Neural progenitor cell (in vitro differentiated cells): ENCODE data around the gene MAP2. TPM values are rescaled to one million over a fixed set of nuclear protein-coding genes. Genes with fewer than 3 reads are reported as not detected.

Source experiments
- DNase-seq: peaks from one replicate; pipeline ENCODE4 v3.0.0-alpha.2; 2016; ENCODE audit warnings: low spot score
- H2AFZ ChIP-seq: fragments of 200-600 bp; sonication (generic); replicated peaks from 2 replicates; pipeline ENCODE4 v1.6.1; 2016; ENCODE audit warnings: antibody characterized with exemption
- H3F3A ChIP-seq: fragments of 200-600 bp; sonication (generic); 2 replicates; pipeline ENCODE4 v1.6.1; 2016; ENCODE audit warnings: antibody characterized with exemption, low read depth
- H3K27ac ChIP-seq: fragments of 200-600 bp; sonication (generic); 2 replicates; pipeline ENCODE4 v1.5.1; 2016; ENCODE audit warnings: mild to moderate bottlenecking
- H3K27me3 ChIP-seq: fragments of 200-600 bp; sonication (generic); 2 replicates; pipeline ENCODE4 v1.6.1; 2016; ENCODE audit warnings: mild to moderate bottlenecking, moderate library complexity
- H3K36me3 ChIP-seq: fragments of 200-600 bp; sonication (generic); 2 replicates; pipeline ENCODE4 v1.5.1; 2016
- H3K4me1 ChIP-seq: fragments of 200-600 bp; sonication (generic); 2 replicates; pipeline ENCODE4 v1.6.1; 2016; ENCODE audit warnings: mixed run types
- H3K4me2 ChIP-seq: fragments of 200-600 bp; sonication (generic); 2 replicates; pipeline ENCODE4 v1.6.1; 2016
- H3K4me3 ChIP-seq: fragments of 200-600 bp; sonication (generic); 2 replicates; pipeline ENCODE4 v1.5.1; 2016
- H3K79me2 ChIP-seq: fragments of 200-600 bp; sonication (generic); 2 replicates; pipeline ENCODE4 v1.6.1; 2016; ENCODE audit warnings: low read depth
- H3K9ac ChIP-seq: fragments of 200-600 bp; sonication (generic); 2 replicates; pipeline ENCODE4 v1.6.1; 2016
- H3K9me3 ChIP-seq: fragments of 200-600 bp; sonication (generic); 2 replicates; pipeline ENCODE4 v1.5.1; 2016; ENCODE audit warnings: low read depth
- H4K20me1 ChIP-seq: fragments of 200-600 bp; sonication (generic); 2 replicates; pipeline ENCODE4 v1.6.1; 2016; ENCODE audit warnings: low read depth
- H3K27ac Mint-ChIP-seq: 3 replicates; pipeline ENCODE4 v1.8.0; 2021; ENCODE audit warnings: mixed read lengths
- H3K27me3 Mint-ChIP-seq: 2 replicates; pipeline ENCODE4 v1.8.0; 2022; ENCODE audit warnings: low read depth, mild to moderate bottlenecking, inconsistent platforms, moderate library complexity, mixed read lengths; ENCODE audit not compliant: insufficient read depth
- H3K36me3 Mint-ChIP-seq: 3 replicates; pipeline ENCODE4 v1.8.0; 2021; ENCODE audit warnings: mixed read lengths
- H3K4me1 Mint-ChIP-seq: 3 replicates; pipeline ENCODE4 v1.8.0; 2021; ENCODE audit warnings: mixed read lengths
- H3K4me3 Mint-ChIP-seq: 3 replicates; pipeline ENCODE4 v1.8.0; 2021; ENCODE audit warnings: mild to moderate bottlenecking, moderate library complexity, mixed read lengths
- H3K9me3 Mint-ChIP-seq: 3 replicates; pipeline ENCODE4 v1.8.0; 2020; ENCODE audit warnings: mixed read lengths
- CTCF ChIP-seq: fragments of 200-600 bp; sonication (generic); IDR thresholded peaks from 2 replicates; pipeline ENCODE4 v1.5.1; 2017; ENCODE audit warnings: antibody characterized with exemption, mild to moderate bottlenecking
- EZH2 ChIP-seq: fragments of 200-600 bp; sonication (generic); IDR thresholded peaks from 2 replicates; pipeline ENCODE4 v1.6.1; 2017; ENCODE audit warnings: antibody characterized with exemption, mild to moderate bottlenecking, moderate library complexity
- EZH2phosphoT487 ChIP-seq: fragments of 200-600 bp; sonication (generic); IDR thresholded peaks from 2 replicates; pipeline ENCODE4 v1.6.1; 2017; ENCODE audit warnings: antibody characterized with exemption
- total RNA-seq: library from RNA; depleted of rRNA; stranded (reverse); fragments of >200 nt; gene quantifications from 2 replicates; pipeline ENCODE4 v1.2.3, GENCODE V29; 2015; ENCODE audit warnings: low replicate concordance

The MAP2 gene
- total RNA-seq, 1 donor from 2014 or later = 102 TPM

GRCh38 chr2:209451209-209451834 is 27.5 kb downstream of the MAP2 start:
- H3K9ac ChIP-seq = no peak overlapping the region
- no peak for TF ChIP-seq EZH2phosphoT487
- no peak overlapping the region for H3K4me3 ChIP-seq
- Mint-ChIP-seq H3K27ac (peak overlapping the region; percentile 4), H3K36me3 (peaks cover 44% of the 10 kb centered on the region), H3K27me3 (no peaks in the 10 kb centered on the region), H3K9me3 (peaks cover 6% of the 10 kb centered on the region), H3K4me3 (no peak overlapping the region), H3K4me1 (peaks cover 7% of the 10 kb centered on the region)
- H3K36me3 ChIP-seq = no peaks in the 10 kb centered on the region
- H3K4me2 ChIP-seq = peak overlapping the region; percentile 57
- H3F3A ChIP-seq = peaks cover 17% of the 10 kb centered on the region
- no peaks in the 10 kb centered on the region for H3K27me3 ChIP-seq
- H3K27ac ChIP-seq = peak overlapping the region; percentile 73
- H3K4me1 ChIP-seq = peaks cover 17% of the 10 kb centered on the region
- no peaks in the 10 kb centered on the region for H3K9me3 ChIP-seq
- peaks cover 6% of the 10 kb centered on the region for H3K79me2 ChIP-seq
- peak; percentile 4 for DNase-seq
- peaks cover 14% of the 10 kb centered on the region for H4K20me1 ChIP-seq
- no peak overlapping the region for H2AFZ ChIP-seq

GRCh38 chr2:209456489-209456888 is 32.6 kb downstream of the MAP2 start:
- Histone ChIP-seq H3K36me3 (no peaks in the 10 kb centered on the region), H3K9ac (no peak overlapping the region), H2AFZ (no peak overlapping the region), H3F3A (peaks cover under 1% of the 10 kb centered on the region), H3K27me3 (no peaks in the 10 kb centered on the region), H3K4me1 (peaks cover 22% of the 10 kb centered on the region), H3K79me2 (peaks cover 37% of the 10 kb centered on the region), H3K4me3 (no peak overlapping the region), H3K9me3 (no peaks in the 10 kb centered on the region), H3K4me2 (no peak overlapping the region), H4K20me1 (peaks cover 13% of the 10 kb centered on the region), H3K27ac (no peak overlapping the region)
- DNase-seq = no peak
- peaks cover 22% of the 10 kb centered on the region for H3K4me1 Mint-ChIP-seq
- peaks cover 43% of the 10 kb centered on the region for H3K36me3 Mint-ChIP-seq
- no peak for TF ChIP-seq EZH2phosphoT487
- no peak for TF ChIP-seq EZH2
- no peak for TF ChIP-seq CTCF
- peaks cover 6% of the 10 kb centered on the region for H3K9me3 Mint-ChIP-seq
- H3K4me3 Mint-ChIP-seq = no peak overlapping the region
- H3K27me3 Mint-ChIP-seq = no peaks in the 10 kb centered on the region
- no peak overlapping the region for H3K27ac Mint-ChIP-seq

- no peak overlapping the region for H3K4me2 ChIP-seq
Observed at GRCh38 chr2:209458008-209458979, 34.4 kb downstream of the MAP2 start.

More at GRCh38 chr2:209458008-209458979, 34.4 kb downstream of the MAP2 start:
- H3K36me3 Mint-ChIP-seq = peaks cover 33% of the 10 kb centered on the region
- H3K9ac ChIP-seq = no peak overlapping the region
- peak overlapping the region; percentile 51 for H3K27ac ChIP-seq
- no peak overlapping the region for H2AFZ ChIP-seq
- H4K20me1 ChIP-seq = peaks cover 12% of the 10 kb centered on the region
- H3K4me3 Mint-ChIP-seq = no peak overlapping the region
- TF ChIP-seq CTCF = no peak
- TF ChIP-seq EZH2phosphoT487 = no peak
- TF ChIP-seq EZH2 = no peak
- no peak overlapping the region for H3K4me3 ChIP-seq
- no peaks in the 10 kb centered on the region for H3K9me3 ChIP-seq
- H3K27me3 Mint-ChIP-seq = no peaks in the 10 kb centered on the region
- DNase-seq = no peak
- no peaks in the 10 kb centered on the region for H3K36me3 ChIP-seq
- H3K4me1 Mint-ChIP-seq = peaks cover 19% of the 10 kb centered on the region
- peaks cover 6% of the 10 kb centered on the region for H3K9me3 Mint-ChIP-seq
- H3K4me1 ChIP-seq = peaks cover 14% of the 10 kb centered on the region
- no peaks in the 10 kb centered on the region for H3K27me3 ChIP-seq
- H3K79me2 ChIP-seq = peaks cover 37% of the 10 kb centered on the region
- H3F3A ChIP-seq = peaks cover 4% of the 10 kb centered on the region
- H3K27ac Mint-ChIP-seq = no peak overlapping the region
